SKM-1 treated with dmso at 0.1 percent for 144 hours (cell line): ENCODE results near the gene NCK2.
"Not testable (repeated sequence)": the region's sequence is repeated elsewhere in the genome, so short reads cannot be mapped to it uniquely, and the experiment has no call there.

Experiments used
- DNase-seq: peaks from one replicate; lab custom pipeline; 2025; ENCODE audit not compliant: unreplicated experiment; lab: John Stamatoyannopoulos, UW

Gene NCK2

GRCh38 chr2:105886687-105887086 lies 142.0 kb downstream of the NCK2 start:
- no peak for DNase-seq

- DNase-seq, result no peak
These were observed 142.5 kb downstream of the NCK2 start for GRCh38 chr2:105887256-105887655.

- DNase-seq, result peak; percentile 23
These were observed 143.9 kb downstream of the NCK2 start for GRCh38 chr2:105888625-105889024.

- no peak for DNase-seq
These were observed 144.3 kb downstream of the NCK2 start for GRCh38 chr2:105889046-105889445.

- no peak for DNase-seq
These were observed 145.4 kb downstream of the NCK2 start for GRCh38 chr2:105890111-105890510.

GRCh38 chr2:105890856-105891255 lies 146.1 kb downstream of the NCK2 start:
- DNase-seq, result no peak

DNA sequence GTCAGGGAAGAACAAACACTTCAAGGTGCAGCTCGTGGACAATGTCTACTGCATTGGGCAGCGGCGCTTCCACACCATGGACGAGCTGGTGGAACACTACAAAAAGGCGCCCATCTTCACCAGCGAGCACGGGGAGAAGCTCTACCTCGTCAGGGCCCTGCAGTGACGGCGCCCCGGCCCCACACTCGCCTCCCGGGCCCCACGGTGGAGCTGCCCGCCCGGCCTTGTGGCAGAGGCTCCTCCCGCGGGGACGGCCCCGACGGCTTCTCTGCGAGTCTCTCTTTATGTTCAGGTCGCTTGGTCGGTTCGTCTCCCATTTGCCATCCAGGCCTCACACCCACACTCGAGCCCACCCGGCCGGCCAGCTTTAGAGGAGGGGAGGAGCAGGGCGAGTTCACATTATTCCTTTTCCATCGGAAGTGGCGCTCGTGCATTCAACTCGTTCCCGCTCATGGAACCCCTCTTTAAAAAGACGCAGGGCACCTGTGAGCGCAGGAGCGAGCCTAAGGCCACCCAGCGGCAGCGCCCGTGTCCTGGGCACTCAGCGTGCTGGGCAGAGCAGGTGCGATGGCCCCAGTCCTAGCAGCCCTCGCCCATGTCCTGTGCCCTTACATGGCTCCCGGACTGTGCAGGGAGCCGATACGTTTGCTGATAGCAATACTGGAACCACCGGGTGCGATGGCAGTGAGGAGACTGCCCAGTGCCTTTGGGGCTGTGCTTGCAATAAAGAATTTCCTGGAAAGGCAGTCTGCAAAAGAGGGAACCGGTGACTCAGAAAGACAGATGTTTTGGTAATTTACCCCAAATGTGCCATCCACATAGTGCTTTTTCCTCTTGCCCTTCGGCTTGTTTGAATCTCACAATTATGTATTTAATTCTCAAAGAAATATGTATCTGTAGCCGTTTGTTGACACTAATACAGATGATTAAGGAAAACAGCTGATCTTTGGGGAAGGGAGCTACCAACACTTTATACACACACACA lies 148.6 kb downstream of the NCK2 start:
- no peak for DNase-seq

- no peak for DNase-seq
These were observed 149.7 kb downstream of the NCK2 start for GRCh38 chr2:105894327-105894944.

- DNase-seq, result no peak
These were observed 151.5 kb downstream of the NCK2 start for GRCh38 chr2:105895990-105896764.

GRCh38 chr2:105896765-105897163 lies 152.1 kb downstream of the NCK2 start:
- DNase-seq, result no peak

DNA sequence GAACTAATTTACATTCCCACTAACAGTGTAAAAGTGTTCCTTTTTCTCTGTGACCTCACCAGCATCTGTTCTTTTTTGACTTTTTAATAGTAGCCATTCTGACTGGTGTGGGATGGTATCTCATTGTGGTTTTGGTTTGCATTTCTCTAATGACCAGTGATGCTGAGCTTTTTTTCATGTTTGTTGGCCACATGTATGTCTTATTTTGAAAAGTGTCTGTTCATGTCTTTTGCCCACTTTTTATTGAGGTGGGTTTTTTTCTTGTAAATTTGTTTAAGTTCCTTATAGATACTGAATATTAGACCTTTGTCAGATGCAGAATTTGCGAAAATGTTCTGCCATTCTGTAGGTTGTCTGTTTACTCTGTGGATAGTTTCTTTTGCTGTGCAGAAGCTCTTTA lies 153.0 kb downstream of the NCK2 start:
- not testable (repeated sequence) for DNase-seq

DNA sequence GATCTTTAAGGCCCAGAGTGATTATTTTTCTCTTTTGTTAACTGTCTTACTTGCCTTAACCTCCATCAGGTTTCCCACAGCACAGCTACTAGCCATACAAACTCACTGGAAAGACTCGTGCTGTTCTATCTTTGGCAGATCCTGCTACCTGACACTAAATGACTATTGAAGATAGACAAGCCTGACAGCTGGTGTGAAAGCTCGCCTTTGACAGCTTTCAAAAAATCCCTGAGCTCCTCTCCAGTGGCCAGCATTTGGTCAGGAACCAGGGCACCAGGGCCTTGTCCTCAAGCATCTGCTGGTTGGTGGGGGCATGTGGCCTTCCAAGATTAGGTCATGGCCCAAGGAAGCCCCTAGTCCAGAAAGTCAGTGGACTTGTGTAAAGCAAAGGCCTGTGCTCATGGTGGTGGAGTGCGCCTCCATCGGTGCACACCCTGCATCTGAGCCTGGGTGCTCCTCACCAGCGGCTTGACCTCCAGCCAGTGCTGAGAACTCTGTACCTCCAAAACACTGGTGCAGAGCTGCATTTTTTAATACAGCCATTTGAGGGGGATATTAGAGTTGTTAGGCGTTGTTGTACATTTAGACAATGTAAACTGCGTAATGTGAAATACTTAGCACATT lies 158.5 kb downstream of the NCK2 start:
- DNase-seq, result no peak

GRCh38 chr2:105904938-105905337 lies 160.2 kb downstream of the NCK2 start:
- no peak for DNase-seq

GRCh38 chr2:105906481-105906880 lies 161.8 kb downstream of the NCK2 start:
- DNase-seq, result no peak

GRCh38 chr2:105907184-105907583 lies 162.5 kb downstream of the NCK2 start:
- DNase-seq, result no peak

DNA sequence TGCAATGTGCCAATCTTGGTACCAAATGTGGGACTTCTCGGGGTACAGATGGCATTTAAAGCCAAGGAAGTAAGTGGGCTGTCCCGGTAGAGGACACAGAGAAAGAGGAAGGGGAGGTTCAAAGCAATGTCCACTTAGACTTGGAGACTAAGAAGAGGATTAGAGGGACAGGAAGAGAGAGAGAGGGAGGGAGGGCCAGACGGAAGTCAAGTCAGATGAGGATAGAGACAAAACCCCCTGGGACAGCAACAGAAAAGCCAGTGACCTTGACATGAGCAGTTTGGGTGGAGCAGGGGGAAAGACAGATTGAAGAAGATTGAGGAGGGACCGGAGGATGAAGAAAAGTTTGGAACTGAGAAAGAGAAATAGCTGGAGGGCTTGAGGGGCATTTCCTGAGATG lies 164.5 kb downstream of the NCK2 start:
- no peak for DNase-seq

- DNase-seq, result no peak
These were observed 166.0 kb downstream of the NCK2 start for GRCh38 chr2:105910497-105911238.

DNA sequence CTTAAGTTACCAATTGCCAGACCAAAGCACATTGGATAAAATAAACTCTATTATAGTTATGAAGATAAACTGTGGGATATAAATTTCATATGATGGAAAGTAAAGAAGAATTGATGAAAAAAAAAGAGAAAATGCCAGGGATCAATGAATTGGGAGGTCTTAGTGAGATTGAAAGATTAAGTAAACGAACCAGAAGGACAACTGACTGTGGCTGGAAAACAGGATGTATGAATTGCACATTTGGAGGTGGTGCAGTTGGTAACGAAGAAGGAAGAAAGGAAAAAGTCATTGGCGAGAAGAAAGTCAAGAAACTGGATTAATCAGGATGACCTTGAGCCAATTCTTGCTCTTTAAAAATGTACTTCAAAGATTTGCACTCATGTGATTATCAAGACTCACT lies 166.7 kb downstream of the NCK2 start:
- no peak for DNase-seq

GRCh38 chr2:105912081-105912480 lies 167.4 kb downstream of the NCK2 start:
- DNase-seq, result no peak

DNA sequence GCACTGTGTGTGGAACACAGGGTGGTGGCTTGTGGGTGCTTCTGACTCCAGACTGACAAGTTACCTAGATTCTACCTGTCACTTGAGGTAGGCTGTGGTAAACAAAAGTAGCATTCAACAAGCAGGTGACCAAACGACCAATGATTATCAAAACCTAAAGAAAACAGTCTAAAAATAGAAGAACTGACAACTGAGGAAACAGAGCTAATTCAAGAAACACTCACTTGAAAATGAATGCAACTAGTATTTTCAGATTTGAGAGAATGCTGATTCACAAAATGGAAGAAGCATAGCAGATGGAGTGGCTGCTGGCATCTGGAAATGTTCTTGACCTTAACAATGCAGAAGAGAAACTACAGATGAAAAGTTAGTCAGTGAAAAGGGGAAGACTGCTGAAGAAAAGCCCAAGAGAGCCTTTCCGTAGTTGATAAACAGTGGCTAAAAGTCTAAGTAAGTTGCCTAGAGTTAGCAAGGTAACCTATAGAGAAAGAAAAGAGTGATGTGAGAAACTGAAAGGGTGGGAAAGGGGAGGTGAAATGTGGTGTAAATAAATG lies 170.4 kb downstream of the NCK2 start:
- DNase-seq, result no peak
